GM18858 (cell line): ENCODE measurements around the gene SNRNP200.
"Not testable (repeated sequence)": the region's sequence is repeated elsewhere in the genome, so short reads cannot be mapped to it uniquely, and the experiment has no call there.

Experiments
- ATAC-seq: cut with Tn5 transposase; IDR thresholded peaks from one replicate; pipeline ENCODE4 v1.9.1; 2021; ENCODE audit not compliant: unreplicated experiment

SNRNP200 gene

DNA sequence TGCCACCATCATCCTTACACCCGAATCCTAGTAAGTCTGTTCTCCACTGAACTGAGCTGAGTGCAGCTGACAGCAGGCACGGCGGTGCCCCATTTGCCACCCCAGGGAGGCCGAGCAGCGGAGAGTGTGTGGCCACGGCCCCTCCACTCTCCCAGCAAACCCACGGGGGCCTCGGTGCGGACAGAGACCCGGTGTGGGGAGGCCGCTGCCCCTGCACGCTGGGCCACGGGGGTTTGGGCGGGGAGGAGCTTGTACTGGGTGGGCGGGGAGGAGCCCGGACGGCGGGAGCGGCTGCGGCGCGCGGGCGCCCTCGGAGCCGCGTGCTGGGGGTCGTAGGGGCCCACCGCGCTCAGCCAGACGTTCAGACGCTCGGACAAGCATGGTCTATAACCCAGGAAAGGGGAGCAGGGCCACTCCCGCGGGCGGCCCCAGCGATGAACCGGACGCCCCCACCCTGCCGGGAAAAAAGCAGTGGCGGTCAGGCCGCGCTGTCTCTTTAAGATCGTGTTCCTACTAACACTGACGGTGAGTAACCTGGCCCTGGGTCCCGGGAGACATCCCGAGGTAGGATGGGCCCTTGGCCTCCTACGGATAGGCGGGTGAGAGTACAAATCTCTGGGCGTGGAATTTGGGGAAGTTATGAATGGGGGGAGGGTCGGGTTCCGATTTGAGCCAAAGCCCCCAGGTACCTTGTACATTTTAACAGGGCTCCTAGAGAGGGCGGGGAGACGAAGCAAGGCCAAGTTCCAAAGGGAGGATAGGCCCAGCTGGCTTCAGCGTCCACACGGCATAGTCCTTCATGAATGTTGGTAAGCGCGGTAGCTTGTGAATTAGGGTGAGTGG is 19.9 kb upstream of the SNRNP200 start, which contains the start of gene ITPRIPL1:
Gene ITPRIPL1, plus strand, starts transcription at position 277 of the 843 bp plus-strand sequence. Its CDS starts 523 bp downstream, at position 800.
- ATAC-seq, result no peak

DNA sequence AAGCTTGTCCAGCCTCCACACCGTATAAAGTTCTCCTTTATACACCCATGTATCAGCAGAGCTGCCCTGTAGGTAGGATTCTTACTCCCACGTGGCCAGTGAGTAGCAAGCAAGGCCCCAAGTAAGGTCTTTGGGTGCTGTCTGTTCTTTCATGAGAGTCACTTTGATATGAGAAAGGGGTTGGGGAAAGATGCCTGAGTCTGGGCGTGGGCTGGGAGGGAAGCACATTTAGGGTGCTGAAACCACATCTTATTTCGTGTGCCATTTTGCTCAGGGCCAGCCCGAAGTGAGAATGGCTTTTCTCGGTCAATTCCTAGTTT is 19.3 kb upstream of the SNRNP200 start:
- ATAC-seq, result no peak

DNA sequence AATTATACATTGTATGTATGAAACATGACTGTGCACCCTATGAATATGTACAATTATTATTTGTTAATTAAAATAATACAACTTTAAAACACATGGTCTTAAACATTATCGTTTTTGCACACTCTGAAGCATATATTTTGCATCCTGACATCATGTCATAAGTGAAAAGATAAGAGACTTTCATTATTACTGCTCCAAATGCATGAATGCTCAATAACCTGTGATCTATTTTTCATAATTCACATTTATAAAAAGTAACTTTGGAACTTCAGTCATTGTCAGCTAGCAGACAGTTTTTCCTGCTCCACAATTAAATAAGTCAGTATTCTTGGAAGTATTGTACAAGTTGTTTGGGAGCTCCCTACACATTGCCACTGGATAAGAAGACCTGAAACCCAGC is 18.5 kb upstream of the SNRNP200 start:
- ATAC-seq, result no peak

DNA sequence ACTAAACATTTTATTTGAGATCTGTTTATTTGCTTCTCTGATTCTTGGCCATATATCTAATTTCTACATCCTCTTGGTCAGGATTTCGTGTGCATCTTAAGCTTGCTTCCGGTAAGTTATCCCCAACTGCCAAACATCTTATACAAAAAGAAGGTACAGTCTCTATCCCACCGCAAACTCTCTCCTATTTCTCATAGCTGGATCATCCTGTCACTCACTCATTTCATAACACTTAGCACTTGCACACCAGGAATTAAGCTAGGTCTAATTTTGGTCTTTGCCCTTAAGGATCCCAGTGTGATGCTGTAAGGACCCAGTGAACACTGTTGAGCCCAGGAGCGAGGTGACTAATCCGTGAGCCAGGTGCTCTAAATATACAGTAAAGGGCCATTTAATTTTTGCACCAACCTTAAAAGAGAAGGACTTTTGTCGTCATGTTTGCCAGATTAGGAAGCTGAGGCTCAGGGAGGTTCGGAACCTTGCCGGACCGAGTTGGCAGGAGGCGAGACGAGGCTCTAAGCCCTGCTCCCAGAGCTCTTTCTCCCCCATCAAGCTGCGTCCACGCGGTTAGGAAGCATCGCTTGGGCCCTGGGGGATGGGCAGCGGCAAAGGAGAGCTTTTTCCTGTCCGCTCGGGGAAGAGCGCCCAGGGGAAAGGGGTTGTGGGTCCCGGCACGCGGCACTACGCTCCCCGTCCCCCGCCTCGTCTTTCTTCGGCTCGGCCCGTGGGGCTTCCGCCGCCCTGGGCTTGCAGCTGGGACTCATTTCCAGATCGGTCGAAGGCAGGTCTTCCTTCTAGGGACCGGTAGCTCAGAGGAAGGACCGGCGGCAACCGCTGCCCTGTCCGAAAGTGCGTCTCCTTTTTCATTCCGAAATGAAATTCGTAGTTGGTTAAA is 15.6 kb upstream of the SNRNP200 start:
- peak; percentile 8 for ATAC-seq

DNA sequence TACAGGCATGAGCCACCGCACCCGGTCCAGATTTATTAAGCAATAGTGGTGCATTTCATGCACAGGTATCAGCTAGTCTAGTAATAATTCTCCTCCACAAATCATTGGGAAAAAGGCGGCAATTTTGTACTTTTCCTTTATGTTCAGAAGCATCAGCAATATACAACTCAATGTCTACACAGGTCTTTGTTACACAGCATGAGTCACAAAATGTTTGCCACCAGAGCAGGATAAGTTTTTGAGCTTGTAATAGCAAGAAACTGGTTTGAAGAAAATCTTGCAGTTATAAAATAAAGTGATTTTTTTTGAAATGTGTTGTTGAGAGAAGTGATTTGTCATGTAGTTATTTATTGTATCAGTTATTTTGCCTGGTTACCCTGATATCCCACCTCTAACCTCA is 15.0 kb upstream of the SNRNP200 start:
- no peak for ATAC-seq

DNA sequence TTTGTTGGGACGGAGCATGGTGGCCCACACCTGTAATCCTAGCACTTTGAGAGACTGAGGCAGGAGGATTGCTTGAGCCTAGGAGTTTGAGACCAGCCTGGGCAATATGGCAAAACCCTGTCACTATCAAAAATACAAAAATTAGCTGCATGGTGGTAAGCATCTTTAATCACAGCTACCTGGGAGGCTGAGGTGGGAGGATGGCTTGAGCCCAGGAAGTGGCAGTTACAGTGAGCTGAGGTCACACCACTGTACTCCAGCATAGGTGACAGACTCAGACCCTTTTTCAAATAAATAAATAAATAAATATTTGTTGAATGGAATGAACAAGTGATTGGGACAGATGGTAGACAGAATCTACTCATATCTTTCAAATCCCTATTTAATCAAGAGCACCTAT is 14.1 kb upstream of the SNRNP200 start:
- ATAC-seq, result no peak

DNA sequence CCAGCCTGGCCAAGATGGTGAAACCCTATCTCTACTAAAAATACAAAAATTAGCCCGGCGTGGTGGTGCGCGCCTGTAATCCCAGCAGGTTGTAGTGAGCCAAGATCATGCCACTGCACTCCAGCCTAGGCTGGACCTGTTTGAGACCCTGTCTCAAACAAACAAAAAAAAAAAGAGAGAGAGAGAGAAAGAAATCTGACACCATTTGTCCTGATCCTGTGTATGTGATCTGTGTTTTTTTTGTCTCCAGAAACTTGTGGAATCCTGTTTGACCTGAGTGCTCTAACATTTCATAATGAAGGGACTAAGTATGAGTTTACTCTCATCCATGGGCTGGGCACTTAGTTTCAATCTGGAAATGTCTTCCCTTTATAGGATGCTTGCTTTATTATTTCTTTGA is 13.4 kb upstream of the SNRNP200 start:
- no peak for ATAC-seq

DNA sequence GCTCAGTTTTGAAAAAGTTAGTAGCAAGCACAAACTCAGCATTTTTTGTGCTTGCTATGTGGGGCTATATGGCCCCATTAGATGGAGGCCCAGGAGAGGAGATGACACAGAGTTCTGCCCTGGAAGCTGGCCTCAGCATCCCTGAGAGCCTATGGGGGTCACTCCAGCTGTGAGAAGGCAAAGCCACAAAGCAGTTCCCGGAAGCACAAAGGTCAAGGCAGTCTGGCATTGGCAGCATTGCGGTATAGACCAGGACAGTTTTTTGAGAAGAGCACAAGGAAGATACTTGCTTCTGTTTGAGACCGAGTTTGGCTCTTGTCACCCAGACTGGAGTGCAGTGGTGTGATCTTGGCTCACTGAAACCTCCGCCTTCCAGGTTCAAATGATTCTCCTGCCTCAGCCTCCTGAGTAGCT is 12.2 kb upstream of the SNRNP200 start:
- ATAC-seq, result no peak

DNA sequence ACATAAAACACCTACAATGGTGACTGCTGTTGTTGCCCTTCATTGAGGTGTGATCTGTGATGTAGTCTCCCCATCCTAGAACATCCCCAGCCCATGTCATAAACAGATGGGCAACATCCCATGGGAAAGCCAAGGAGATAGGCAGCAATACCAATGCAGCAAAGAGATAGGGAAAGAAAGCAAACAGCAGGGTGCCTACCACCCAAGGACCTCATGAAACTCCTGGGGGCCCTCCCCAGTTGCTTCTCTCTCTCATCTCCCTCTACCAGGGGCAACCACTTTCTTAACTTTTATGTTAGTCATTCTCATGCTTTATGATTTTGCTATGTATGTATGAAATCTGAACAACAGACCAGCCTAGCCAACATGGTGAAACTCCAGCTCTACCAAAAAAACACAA is 11.7 kb upstream of the SNRNP200 start:
- no peak for ATAC-seq

DNA sequence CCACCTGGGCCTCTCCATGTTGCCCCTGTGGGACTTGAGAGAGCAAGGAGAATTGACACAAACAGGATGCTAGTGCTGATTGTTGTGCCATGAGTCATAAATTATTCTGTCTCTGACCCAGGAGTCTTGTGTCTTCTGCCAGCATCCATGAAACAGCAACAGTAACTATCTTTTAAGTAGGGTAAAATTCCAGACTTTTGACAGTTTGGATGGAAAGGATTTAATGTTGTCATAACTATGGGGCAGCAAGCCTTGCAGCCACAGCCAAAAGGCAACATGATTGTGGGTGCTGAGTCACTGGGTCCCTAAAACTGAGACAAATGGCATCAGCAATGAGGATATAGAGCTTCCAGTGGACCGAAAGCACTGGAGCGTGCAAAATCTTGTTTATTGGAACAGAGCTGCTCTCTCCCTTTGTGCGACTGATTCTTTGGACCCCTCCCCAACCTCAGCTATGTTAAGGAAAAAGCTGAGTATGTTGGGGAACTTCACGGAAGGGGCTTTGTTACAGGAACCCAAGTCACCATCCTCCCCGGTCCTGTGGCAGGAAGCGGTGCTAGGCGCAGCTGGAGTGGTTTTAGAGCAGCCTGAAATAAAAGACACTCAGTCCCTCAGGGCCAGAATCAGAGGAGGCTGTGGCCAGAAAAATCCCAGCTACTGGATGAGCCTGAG is 10.2 kb upstream of the SNRNP200 start:
- no peak for ATAC-seq

DNA sequence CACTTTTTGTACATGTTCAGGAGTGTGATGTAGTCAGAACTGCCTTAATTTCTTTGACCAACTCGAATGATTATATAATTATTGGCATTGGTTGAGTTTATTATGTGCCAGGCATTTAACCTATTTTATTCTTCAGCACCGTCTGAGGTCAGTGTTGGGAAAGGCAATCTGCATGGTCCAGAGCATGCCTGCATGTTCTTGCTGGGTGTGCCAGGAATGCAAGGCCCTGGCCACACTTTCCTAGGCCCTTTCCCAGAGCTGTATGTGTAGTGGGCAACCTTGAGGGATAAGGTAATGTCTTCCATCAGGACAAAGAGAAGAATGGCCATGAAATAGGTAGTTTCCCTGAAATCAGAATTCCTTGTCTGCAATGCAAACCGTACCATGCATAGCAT is 9.7 kb upstream of the SNRNP200 start:
- ATAC-seq, result no peak

DNA sequence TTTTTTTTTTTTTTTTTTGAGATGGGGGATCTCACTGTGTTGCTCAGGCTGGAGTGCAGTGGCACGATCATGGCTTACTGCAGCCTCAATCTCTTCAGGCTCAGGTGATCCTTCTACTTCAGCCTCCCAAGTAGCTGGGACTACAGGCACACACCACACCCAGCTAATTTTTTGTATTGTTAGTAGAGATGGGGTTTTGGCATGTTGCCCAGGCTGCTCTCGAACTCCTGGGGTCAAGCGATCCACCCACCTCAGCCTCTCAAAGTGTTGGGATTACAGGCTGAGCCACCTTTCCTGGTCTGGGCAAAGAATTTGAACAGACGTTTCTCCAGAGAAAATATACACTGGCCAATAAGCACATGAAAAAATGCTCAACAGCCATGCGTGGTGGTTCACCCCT is 2.9 kb upstream of the SNRNP200 start:
- no peak for ATAC-seq

DNA sequence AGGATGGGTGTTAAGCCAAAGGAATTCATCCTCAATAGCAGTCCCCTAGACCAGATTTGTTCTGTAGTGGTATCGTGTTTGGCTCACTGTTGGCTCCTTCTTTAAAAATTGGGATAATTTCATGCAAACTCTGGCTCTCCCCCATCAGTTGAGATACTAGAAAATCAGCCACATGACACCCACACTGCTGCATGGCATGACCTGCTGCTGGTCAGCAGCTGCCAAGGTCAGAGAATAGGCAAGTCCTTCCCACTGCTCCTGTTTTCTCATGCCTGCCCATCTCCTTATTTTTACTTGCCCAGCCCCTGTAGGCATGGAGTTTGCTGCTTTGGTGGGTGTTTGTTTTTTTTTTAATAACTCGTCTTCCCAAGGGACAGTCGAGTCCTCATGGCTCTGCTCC is 1.0 kb upstream of the SNRNP200 start:
- ATAC-seq, result no peak

DNA sequence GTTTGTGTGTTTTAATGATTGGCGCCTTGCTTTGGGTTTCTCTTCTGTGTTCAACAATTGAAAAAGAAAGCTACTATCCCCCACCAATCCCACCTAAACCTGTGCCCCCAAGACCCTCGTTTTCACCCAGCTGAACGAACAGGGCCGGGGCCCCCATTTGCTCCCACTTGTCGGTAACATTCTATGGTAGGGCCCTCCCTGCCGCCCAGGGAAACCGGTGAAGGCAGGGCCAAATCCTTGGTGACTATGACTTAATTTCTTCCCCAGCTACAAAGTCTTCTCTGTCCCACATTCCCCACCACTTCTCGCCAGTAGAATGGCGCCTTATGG is 598 bp upstream of the SNRNP200 start:
- no peak for ATAC-seq

DNA sequence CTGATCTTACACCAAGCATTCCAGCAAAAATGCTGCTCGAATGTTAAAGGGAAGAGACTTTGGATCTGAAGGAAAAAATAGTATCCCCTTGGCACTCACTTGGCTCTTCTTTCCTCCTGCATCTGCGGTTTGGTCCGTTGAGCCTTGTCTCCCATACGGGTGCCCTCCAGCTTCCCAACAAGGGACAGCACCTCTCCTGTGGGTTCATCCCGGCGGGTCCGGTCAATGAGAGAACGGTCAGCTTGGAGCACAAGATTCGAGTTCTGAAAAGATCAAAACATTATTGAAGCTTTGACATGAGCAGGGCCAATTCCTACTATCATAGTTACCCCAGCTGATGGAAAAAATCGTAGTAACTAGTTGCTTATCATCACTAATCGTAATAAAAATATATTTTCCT is 740 bp downstream of the SNRNP200 start:
- no peak for ATAC-seq

DNA sequence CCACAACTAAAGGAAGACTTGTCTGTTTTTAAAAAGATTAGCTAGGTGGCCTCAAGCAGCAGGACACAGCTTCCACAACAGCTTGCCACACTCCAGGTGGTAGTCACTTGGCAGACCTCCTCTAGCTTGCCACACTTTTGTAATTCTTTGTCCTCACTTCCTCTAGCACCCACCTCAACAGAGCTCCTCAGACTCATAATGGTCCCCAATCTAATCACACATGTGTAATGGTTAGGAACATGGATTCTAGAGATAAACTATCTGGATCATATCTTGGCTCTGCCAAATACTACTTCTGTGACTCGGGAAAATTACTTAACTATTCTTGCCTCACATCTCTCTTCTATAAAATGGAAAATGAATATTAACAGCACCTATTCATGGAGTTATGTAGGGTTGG is 3.5 kb downstream of the SNRNP200 start:
- ATAC-seq, result no peak

DNA sequence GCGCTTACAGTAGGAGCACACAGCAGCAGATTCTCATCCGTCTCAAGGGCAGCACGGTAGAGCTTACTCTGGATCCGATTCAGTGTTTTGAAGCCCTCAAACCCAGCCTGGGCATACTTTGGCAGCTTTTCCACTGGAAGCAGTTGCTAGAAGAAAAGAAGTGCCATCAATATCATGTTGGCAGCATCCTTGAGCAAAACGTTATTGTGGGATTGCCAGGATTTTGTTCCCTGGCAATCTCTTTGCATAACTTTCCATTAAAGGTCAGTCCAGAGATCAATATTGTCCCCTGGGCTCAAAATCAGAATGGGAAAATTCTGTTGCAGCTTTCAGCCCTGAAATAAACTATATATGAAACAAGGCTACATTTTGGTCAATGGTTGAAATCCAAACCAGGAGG is 8.4 kb downstream of the SNRNP200 start:
- ATAC-seq, result no peak

DNA sequence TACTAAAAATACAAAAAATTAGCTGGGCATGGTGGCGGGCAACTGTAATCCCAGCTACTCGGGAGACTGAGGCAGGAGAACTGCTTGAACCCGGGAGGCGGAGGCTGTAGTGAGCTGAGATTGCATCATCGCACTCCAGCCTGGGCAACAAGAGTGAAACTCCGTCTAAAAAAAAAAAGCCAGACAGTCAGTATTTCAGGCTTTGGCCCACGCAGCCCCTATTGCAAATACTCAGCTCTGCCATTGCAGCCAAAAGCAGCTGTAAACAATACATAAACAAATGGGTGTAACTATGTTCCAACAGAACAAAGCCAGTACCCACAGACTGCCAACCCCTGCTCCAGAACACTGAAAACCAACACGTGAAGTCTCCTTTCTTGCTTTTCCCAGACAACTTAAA is 11.1 kb downstream of the SNRNP200 start:
- ATAC-seq, result not testable (repeated sequence)

DNA sequence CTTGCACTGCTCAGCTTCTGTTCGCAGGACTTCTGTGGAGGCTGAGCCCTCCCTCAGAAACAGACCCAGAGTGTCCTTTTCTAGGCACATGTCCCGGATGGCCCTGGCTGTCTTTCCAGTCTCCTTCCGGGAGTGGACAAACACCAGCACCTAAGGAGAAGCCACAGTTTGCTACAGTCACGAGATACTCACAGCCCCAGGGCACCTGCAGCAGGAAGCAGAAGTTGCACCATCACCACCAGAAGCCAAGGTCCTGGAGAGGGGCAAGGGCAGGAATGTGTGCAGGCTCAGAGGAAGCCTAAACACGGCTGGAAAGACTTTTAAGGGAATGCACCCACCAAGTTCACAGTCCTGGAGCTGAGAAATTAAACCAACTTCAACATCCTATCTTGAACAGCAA is 13.6 kb downstream of the SNRNP200 start:
- no peak for ATAC-seq

DNA sequence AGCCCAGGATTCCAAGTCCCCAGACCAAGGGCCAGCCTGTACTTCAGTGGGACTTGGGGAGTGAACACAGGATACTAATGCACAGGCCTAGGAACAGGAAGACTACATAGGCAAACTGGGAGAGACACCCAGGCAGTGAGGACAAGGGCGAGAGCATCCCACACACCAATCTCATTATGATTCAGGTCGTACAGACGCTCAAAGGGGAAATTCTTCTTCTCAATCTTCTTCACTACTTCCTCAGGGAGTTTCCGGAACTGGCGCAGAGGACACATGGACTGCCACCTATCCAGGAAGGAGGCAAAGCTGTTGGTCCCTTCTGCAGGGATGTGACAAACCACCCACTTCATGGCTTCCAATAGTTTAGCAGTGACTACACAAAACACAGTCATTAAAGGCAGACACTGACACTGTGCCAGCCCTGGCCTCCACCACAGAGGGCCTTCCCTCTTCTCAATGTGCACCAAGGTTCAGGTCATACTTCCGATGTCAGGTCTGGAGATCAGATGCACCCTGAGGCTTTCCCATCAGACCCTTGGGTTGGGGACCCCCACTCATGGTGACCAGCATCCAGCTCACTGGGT is 18.0 kb downstream of the SNRNP200 start:
- ATAC-seq, result no peak

DNA sequence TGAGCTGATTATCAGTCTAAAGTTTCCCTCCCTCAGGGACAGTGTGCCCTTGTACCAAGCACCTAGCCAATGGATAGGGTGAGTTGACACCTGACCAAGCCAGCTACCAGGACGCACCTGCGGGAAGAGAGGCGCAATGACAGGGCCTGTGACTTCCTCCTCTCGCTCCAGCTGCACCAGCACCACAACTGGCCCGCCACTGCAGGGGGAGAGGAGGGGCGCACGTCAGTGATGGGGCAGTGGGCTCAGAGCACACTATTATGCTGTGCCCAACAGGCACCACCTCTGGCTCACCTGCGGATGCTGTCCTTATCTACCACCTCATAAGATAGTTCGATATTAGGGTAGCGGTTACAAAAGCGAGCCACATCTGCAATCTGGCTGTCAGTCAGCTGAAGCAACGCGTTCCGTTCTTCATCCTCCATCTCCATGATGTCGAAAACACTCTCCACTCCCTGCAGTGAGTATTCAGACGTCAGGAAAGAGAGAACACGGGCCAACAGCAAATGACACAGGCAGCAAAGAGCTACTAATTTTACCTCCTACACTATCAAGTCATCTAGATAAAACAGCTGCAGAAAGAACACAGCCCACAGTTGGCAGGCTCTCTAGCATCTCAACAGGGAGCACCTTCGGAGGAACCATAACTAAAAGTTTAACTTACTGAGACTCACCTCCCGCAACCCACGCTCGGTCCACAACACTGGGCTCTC is 28.4 kb downstream of the SNRNP200 start:
- no peak for ATAC-seq
